ENCODE measurements around the gene TMEM30A. TPM values are rescaled to one million over a fixed set of nuclear protein-coding genes. Genes with fewer than 3 reads are reported as not detected.

Gene TMEM30A
- total and polyA plus RNA-seq, 2 of the 13 experiments (the other 11 are each of a cell fraction or from before 2014, with no cell fraction given), result 17.6 to 54.4 TPM

DNA sequence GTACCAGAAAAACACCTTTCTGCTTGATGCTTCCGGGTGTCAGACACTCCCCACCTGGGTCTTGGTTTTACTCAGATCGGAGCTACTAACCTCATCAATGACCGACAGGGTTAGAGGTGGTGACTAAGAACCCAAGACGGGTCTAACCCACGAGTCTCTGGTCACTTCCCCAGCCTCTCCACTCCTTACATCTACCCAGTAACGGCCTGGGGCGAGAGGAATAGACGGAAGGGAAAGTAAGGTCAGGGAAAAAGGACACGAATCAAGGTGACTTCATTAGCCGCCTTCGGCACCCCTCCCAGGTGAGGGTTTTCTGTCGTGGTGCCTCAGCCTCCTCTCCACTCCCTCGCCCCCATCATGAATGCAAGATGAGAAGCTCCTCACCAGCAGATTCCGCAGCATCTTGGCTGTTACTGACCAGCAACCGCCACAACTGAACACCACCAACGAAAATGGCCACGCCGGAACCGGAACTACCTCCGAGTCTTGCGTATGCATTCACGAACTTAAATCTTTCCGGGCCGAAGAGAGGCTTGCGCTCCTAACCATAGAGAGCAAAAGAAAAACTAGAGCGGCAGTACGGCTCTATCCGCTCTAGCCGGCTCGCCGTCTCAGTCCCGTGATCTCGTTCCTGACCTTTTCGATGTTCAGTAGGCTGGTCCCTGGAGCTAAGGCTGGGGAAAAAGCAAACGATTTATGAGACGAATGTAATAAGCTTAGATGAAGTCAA is 41.1 kb downstream of the TMEM30A start, which contains the start of gene COX7A2 (continued):
- TF ChIP-seq YY1 (IDR thresholded peaks at IDR 0.05; ENCODE audit: insufficient read depth, insufficient replicate concordance, low read depth, low read length), result peak; percentile 91
- TF ChIP-seq SMAD1 (CRISPR knock-in tag; IDR thresholded peaks at IDR 0.05; ENCODE audit: borderline replicate concordance, low read depth), result no peak
- no peak for TF ChIP-seq SETDB1 (CRISPR knock-in tag; IDR thresholded peaks at IDR 0.05; ENCODE audit: borderline replicate concordance)
- peak; percentile 87 for TF ChIP-seq GABPA (IDR thresholded peaks at IDR 0.05; ENCODE audit: low read depth, low read length)
- TF ChIP-seq GABPA (CRISPR knock-in tag; IDR thresholded peaks at IDR 0.05; ENCODE audit: low read depth), result peak; percentile 99
- no peak for TF ChIP-seq ZNF567 (CRISPR knock-in tag; IDR thresholded peaks at IDR 0.05; ENCODE audit: borderline replicate concordance)
- TF ChIP-seq, protein P1, sequence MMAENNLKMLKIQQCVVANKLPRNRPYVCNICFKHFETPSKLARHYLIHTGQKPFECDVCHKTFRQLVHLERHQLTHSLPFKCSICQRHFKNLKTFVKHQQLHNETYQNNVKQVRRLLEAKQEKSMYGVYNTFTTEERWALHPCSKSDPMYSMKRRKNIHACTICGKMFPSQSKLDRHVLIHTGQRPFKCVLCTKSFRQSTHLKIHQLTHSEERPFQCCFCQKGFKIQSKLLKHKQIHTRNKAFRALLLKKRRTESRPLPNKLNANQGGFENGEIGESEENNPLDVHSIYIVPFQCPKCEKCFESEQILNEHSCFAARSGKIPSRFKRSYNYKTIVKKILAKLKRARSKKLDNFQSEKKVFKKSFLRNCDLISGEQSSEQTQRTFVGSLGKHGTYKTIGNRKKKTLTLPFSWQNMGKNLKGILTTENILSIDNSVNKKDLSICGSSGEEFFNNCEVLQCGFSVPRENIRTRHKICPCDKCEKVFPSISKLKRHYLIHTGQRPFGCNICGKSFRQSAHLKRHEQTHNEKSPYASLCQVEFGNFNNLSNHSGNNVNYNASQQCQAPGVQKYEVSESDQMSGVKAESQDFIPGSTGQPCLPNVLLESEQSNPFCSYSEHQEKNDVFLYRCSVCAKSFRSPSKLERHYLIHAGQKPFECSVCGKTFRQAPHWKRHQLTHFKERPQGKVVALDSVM (CRISPR knock-in tag; IDR thresholded peaks at IDR 0.05), result peak; percentile 49; the same call in 1 of the 2 replicates
- TF ChIP-seq TBL1XR1 (IDR thresholded peaks at IDR 0.05; ENCODE audit: borderline replicate concordance, low read length, partially characterized antibody), result peak; percentile 46
- TF ChIP-seq, protein P2, sequence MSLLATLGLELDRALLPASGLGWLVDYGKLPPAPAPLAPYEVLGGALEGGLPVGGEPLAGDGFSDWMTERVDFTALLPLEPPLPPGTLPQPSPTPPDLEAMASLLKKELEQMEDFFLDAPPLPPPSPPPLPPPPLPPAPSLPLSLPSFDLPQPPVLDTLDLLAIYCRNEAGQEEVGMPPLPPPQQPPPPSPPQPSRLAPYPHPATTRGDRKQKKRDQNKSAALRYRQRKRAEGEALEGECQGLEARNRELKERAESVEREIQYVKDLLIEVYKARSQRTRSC (CRISPR knock-in tag; IDR thresholded peaks at IDR 0.05; ENCODE audit: low read depth), result no peak
- TF ChIP-seq KLF11 (CRISPR knock-in tag; IDR thresholded peaks at IDR 0.05), result peak; percentile 53; the same call in 1 of the 2 replicates
- TF ChIP-seq, protein P3, sequence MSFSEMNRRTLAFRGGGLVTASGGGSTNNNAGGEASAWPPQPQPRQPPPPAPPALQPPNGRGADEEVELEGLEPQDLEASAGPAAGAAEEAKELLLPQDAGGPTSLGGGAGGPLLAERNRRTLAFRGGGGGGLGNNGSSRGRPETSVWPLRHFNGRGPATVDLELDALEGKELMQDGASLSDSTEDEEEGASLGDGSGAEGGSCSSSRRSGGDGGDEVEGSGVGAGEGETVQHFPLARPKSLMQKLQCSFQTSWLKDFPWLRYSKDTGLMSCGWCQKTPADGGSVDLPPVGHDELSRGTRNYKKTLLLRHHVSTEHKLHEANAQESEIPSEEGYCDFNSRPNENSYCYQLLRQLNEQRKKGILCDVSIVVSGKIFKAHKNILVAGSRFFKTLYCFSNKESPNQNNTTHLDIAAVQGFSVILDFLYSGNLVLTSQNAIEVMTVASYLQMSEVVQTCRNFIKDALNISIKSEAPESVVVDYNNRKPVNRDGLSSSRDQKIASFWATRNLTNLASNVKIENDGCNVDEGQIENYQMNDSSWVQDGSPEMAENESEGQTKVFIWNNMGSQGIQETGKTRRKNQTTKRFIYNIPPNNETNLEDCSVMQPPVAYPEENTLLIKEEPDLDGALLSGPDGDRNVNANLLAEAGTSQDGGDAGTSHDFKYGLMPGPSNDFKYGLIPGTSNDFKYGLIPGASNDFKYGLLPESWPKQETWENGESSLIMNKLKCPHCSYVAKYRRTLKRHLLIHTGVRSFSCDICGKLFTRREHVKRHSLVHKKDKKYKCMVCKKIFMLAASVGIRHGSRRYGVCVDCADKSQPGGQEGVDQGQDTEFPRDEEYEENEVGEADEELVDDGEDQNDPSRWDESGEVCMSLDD (CRISPR knock-in tag; IDR thresholded peaks at IDR 0.05; ENCODE audit: borderline replicate concordance), result 0 out of 2 replicates have a peak, but pooled peaks have one; percentile 55
- TF ChIP-seq ZFP1 (CRISPR knock-in tag; IDR thresholded peaks at IDR 0.05), result peak; percentile 52; the same call in 1 of the 2 replicates
- no peak for TF ChIP-seq ZSCAN21 (CRISPR knock-in tag; IDR thresholded peaks at IDR 0.05; ENCODE audit: borderline replicate concordance)
- TF ChIP-seq ZNF235 (CRISPR knock-in tag; IDR thresholded peaks at IDR 0.05; ENCODE audit: borderline replicate concordance), result no peak
- peak; percentile 74 for TF ChIP-seq SP4 (CRISPR knock-in tag; IDR thresholded peaks at IDR 0.05)
- peak; percentile 71; the same call in 1 of the 2 replicates for TF ChIP-seq ZFX (CRISPR knock-in tag; IDR thresholded peaks at IDR 0.05; ENCODE audit: low read depth)
- TF ChIP-seq SMC3 (IDR thresholded peaks at IDR 0.05; ENCODE audit: low read length), result no peak
- TF ChIP-seq, protein P4, sequence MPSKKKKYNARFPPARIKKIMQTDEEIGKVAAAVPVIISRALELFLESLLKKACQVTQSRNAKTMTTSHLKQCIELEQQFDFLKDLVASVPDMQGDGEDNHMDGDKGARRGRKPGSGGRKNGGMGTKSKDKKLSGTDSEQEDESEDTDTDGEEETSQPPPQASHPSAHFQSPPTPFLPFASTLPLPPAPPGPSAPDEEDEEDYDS (CRISPR knock-in tag; IDR thresholded peaks at IDR 0.05), result peak; percentile 87
- TF ChIP-seq, protein P5, sequence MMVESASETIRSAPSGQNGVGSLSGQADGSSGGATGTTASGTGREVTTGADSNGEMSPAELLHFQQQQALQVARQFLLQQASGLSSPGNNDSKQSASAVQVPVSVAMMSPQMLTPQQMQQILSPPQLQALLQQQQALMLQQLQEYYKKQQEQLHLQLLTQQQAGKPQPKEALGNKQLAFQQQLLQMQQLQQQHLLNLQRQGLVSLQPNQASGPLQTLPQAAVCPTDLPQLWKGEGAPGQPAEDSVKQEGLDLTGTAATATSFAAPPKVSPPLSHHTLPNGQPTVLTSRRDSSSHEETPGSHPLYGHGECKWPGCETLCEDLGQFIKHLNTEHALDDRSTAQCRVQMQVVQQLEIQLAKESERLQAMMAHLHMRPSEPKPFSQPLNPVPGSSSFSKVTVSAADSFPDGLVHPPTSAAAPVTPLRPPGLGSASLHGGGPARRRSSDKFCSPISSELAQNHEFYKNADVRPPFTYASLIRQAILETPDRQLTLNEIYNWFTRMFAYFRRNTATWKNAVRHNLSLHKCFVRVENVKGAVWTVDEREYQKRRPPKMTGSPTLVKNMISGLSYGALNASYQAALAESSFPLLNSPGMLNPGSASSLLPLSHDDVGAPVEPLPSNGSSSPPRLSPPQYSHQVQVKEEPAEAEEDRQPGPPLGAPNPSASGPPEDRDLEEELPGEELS (CRISPR knock-in tag; IDR thresholded peaks at IDR 0.05), result peak; percentile 53
- peak; percentile 99 for TF ChIP-seq ZNF124 (CRISPR knock-in tag; IDR thresholded peaks at IDR 0.05)
- TF ChIP-seq STAT5B (CRISPR knock-in tag; IDR thresholded peaks at IDR 0.05), result no peak

Data from HepG2 (cell line).